ENCODE results near the gene HMX1. TPM values are rescaled to one million over a fixed set of nuclear protein-coding genes. Genes with fewer than 3 reads are reported as not detected.

HMX1 gene
- total RNA-seq, 4 donors from 2014 or later = 0.19 TPM; not detected in 3

DNA sequence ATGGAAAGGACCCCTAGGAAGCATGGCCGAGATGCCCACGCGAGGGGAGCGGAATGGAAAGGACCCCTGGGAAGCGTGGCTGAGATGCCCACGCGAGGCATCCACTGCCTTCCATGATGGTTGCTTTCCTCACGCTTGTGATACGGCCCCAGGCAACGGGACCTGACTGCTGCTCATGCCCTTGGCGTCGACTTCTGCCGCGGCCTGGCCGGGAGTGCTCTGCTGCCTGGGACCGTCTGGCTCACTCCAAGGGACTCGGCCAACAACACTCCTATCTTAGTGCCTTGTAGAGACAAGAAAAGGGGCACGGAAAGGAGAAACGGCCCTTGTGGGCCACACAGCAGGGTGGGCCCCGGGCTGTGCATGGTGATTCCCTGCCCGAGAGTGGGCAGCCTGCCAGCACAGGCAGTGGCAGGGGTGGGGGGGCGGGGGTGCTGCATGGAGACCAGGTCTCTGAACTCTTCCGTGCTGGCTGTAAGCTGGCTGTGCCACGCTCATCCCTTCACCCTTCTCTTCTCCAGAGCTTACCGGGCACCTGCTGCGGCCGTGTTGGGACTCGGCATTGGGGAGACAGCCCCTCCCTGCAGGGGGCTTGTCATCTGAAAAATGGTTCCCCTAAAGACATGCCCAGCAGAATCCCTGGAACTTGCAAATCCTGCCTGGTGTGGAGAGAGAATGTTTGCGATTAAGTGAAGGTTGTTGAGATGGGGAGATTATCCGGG lies 38.6 kb upstream of the HMX1 start:
- 76 to 80% methylated on average over 17 to 26 of the region's 30 CpGs for WGBS, 2 donors
- H3K27me3 ChIP-seq = peaks cover 0 to 95% (median 0%) of the 10 kb centered on the region in 4 donors
- H3K36me3 ChIP-seq = no peaks in the 10 kb centered on the region
- no peak overlapping the region for H3K4me3 ChIP-seq
- H3K27ac ChIP-seq = no peak overlapping the region
- intact Hi-C loops (cut with DNase I) = loop anchor here (10.0 kb wide), 2 partner anchors 225 to 305 kb away; no protein-coding TSS in a partner anchor
- H3K9me3 ChIP-seq = no peaks in the 10 kb centered on the region
- DNase-seq = no peak
- no peak for TF ChIP-seq POLR2A (IDR thresholded peaks at IDR 0.05)
- TF ChIP-seq, protein P1, sequence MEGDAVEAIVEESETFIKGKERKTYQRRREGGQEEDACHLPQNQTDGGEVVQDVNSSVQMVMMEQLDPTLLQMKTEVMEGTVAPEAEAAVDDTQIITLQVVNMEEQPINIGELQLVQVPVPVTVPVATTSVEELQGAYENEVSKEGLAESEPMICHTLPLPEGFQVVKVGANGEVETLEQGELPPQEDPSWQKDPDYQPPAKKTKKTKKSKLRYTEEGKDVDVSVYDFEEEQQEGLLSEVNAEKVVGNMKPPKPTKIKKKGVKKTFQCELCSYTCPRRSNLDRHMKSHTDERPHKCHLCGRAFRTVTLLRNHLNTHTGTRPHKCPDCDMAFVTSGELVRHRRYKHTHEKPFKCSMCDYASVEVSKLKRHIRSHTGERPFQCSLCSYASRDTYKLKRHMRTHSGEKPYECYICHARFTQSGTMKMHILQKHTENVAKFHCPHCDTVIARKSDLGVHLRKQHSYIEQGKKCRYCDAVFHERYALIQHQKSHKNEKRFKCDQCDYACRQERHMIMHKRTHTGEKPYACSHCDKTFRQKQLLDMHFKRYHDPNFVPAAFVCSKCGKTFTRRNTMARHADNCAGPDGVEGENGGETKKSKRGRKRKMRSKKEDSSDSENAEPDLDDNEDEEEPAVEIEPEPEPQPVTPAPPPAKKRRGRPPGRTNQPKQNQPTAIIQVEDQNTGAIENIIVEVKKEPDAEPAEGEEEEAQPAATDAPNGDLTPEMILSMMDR (IDR thresholded peaks at IDR 0.05) = no peak
- no peaks in the 10 kb centered on the region for H3K4me1 ChIP-seq

DNA sequence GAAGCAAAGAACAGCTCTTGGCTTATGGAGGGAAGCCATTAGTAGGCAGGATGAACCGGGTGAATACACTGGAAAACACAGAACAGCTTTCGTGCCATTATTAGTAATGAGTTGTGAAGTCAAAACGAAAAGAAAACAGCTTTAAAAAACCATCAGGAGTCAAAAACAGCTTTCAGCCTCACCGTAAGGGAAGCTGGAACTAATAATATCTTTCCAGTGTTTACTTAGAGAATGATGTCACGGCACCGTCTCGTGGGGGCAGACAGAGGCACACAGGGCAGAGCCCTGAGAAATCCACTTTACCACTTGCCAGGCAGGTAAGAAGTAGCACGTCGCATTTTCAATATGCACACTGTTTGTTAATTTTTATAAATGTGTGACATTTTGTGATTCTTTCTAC lies 37.9 kb upstream of the HMX1 start:
- Histone ChIP-seq H3K27ac (no peak overlapping the region), H3K36me3 (no peaks in the 10 kb centered on the region), H3K9me3 (no peaks in the 10 kb centered on the region), H3K4me1 (no peaks in the 10 kb centered on the region), H3K4me3 (no peak overlapping the region), H3K27me3 (peaks cover 0 to 95% (median 0%) of the 10 kb centered on the region in 4 donors)
- WGBS, 2 donors = 13 to 18% methylated on average over 9 of the region's 9 CpGs
- TF ChIP-seq POLR2A (IDR thresholded peaks at IDR 0.05) = no peak
- TF ChIP-seq, protein P1 (IDR thresholded peaks at IDR 0.05) = no peak
- intact Hi-C loops (cut with DNase I) = no loop called here
- DNase-seq = no peak

- H3K36me3 ChIP-seq = no peaks in the 10 kb centered on the region
- no peak overlapping the region for H3K27ac ChIP-seq
- peaks cover 0 to 95% (median 0%) of the 10 kb centered on the region in 4 donors for H3K27me3 ChIP-seq
- H3K9me3 ChIP-seq = no peaks in the 10 kb centered on the region
- 62 to 72% methylated on average over 6 to 21 of the region's 34 CpGs for WGBS, 2 donors
- intact Hi-C loops (cut with DNase I) = no loop called here
- H3K4me1 ChIP-seq = no peaks in the 10 kb centered on the region
- H3K4me3 ChIP-seq = no peak overlapping the region
- no peak for TF ChIP-seq POLR2A (IDR thresholded peaks at IDR 0.05)
- TF ChIP-seq, protein P1 (IDR thresholded peaks at IDR 0.05) = no peak
- DNase-seq = no peak
Measured at GRCh38 chr4:8908206-8908893, 36.7 kb upstream of the HMX1 start.

DNA sequence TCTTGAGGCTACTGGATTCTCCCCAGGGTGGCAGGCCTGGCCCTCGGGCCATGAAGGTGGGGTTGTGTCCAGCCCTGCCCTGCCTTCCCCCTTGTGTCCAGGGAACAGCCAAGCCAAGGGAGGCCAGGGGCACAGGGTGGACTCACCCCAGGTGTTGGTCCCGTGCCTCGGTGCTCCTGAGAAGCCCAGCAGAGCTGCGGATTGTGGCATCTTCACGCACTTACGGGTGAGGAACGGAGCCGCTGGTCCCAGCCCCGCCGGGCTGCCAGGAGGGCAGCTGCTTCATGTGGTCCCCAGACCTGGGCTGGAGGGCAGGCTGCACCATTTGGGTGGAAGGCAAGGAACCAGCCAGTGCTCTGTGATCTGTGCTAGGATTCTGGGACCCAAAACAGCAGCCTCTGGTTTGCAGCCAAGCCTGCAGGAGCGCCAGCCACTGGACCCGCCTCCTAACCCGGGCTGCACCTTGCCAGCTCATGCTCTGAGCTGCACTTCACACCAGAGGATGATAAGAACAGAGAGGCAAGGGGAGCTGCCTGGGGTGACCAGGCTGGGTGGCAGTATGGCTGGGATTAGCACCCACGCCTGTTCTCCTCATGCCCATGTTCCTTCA lies 36.1 kb upstream of the HMX1 start:
- H3K4me3 ChIP-seq = no peak overlapping the region
- no peaks in the 10 kb centered on the region for H3K9me3 ChIP-seq
- intact Hi-C loops (cut with DNase I) = no loop called here
- WGBS, 2 donors = 54 to 56% methylated on average over 3 to 4 of the region's 14 CpGs
- no peaks in the 10 kb centered on the region for H3K4me1 ChIP-seq
- DNase-seq = no peak
- H3K27ac ChIP-seq = no peak overlapping the region
- peaks cover 0 to 93% (median 0%) of the 10 kb centered on the region in 4 donors for H3K27me3 ChIP-seq
- H3K36me3 ChIP-seq = no peaks in the 10 kb centered on the region
- TF ChIP-seq POLR2A (IDR thresholded peaks at IDR 0.05) = no peak

DNA sequence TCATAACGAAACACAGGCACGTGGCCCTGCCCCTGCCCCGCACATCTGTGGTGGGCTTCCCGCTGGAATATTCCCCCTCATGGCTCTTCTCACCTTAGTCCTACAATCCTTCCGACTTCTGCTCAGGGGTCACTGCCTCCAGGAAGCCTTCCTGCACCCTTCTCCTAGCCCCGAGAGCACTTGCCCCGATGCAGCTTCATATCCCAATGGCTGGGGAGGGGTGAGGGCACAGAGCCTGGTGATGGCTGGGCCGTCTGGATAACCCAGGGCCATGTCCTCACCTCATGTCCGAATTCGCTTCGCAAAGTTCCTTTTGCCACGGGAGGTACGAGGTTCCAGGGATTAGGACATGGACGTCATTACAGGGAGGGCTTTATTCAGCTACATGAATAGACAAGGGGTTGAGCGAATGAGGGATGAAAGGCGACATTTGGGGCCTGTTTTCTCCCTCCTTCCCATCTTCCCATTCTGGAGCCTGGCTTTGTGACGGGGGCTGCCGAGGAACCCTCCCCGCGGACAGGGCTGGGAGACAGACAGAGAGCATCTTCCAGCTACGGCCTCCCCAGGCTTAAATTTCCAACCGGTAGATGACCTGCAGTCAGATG lies 35.5 kb upstream of the HMX1 start:
- Histone ChIP-seq H3K4me1 (no peaks in the 10 kb centered on the region), H3K4me3 (no peak overlapping the region), H3K27me3 (peaks cover 0 to 87% (median 0%) of the 10 kb centered on the region in 4 donors), H3K36me3 (no peaks in the 10 kb centered on the region), H3K27ac (no peak overlapping the region), H3K9me3 (peaks cover 0 to 4% (median 2%) of the 10 kb centered on the region in 3 donors)
- TF ChIP-seq POLR2A (IDR thresholded peaks at IDR 0.05) = no peak
- TF ChIP-seq, protein P1 (IDR thresholded peaks at IDR 0.05) = no peak
- 72 to 78% methylated on average over 10 to 17 of the region's 22 CpGs for WGBS, 2 donors
- no peak for DNase-seq
- intact Hi-C loops (cut with DNase I) = no loop called here
